ENCODE measurements around the gene SEH1L.
A peak's percentile ranks its signal among the peaks of the same experiment; 100 is the strongest.

The SEH1L gene

DNA sequence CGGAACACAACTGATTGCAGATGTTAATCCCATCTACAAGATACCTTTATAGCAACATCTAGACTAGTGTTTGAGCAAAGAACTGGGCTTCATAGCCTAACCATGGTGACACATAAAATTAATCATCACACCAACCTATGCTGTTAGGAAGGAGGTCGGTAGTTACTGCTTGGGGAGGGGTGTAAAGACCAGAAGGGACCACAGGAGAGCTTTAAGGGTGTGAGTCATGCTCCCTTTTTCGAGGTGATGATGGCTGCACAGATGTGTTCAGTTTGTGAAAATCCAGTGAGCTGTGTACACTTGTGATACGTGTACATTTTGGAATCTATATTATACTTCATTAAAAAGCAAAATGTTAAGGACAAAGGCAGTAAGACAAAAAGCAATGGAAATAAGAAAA lies 4.6 kb upstream of the SEH1L start:
- no peak overlapping the region for H3K4me3 ChIP-seq (ENCODE audit: low read length)
- TF ChIP-seq, protein P1, sequence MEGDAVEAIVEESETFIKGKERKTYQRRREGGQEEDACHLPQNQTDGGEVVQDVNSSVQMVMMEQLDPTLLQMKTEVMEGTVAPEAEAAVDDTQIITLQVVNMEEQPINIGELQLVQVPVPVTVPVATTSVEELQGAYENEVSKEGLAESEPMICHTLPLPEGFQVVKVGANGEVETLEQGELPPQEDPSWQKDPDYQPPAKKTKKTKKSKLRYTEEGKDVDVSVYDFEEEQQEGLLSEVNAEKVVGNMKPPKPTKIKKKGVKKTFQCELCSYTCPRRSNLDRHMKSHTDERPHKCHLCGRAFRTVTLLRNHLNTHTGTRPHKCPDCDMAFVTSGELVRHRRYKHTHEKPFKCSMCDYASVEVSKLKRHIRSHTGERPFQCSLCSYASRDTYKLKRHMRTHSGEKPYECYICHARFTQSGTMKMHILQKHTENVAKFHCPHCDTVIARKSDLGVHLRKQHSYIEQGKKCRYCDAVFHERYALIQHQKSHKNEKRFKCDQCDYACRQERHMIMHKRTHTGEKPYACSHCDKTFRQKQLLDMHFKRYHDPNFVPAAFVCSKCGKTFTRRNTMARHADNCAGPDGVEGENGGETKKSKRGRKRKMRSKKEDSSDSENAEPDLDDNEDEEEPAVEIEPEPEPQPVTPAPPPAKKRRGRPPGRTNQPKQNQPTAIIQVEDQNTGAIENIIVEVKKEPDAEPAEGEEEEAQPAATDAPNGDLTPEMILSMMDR (conservative IDR thresholded peaks at IDR 0.05; ENCODE audit: low read depth, low read length), result no peak
- no peak for DNase-seq (ENCODE audit: low read depth)

DNA sequence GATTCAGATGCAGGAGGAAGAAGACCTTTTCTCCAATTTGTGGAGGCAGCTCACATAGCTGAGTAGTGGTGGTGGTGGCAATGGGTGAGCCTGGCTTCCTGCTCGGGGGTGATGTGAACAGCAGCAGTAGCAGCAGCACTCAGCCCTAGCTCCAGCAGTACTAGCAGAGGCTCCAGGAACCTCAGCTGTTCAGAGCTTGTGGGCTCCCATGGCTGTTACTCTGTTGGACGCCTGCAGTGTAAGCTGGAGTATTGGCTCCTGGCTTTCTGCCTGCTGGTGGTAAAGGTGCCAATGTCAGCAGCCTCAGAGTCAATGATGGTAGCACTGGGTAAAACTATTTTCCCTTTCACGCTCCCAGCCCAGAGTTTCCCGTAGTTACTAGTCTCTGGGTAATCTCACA lies 3.1 kb upstream of the SEH1L start:
- DNase-seq (ENCODE audit: low read depth), result no peak
- TF ChIP-seq, protein P1 (conservative IDR thresholded peaks at IDR 0.05; ENCODE audit: low read depth, low read length), result no peak
- no peak overlapping the region for H3K4me3 ChIP-seq (ENCODE audit: low read length)

DNA sequence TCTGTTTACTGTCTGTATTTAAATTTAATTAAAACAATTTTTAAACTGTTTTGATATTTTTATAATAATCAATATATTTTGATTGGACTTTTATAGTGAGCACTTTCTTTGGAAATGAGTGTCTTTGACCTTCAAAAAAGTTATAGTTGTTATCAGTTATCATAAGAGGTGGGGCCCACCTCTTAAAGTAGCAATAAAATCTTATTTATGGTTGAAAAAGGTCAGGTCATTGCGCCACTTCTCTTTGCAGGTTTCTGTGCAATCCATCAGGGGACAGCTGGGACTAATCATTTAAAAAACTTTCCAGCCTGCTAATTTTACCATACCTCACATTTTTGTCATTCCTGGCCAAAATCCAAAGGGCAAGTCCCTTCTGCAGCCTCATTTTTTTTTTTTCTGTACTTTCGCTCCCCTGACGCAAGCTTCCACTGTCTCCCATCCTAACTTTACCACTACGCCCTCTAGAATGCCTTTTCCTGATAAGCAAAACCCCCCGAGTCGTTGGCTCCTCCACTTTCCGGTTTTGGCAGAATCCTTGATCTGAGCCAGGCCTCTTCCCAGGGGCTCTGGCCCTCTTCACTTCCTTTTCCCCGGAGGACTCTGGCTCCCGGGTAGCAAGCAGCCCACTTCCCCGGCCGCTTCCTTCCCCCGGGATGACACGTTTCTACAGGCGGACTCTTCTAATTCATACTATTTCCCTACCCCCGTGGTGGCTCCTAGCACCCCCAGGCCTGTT lies 1.1 kb upstream of the SEH1L start:
- TF ChIP-seq, protein P1 (conservative IDR thresholded peaks at IDR 0.05; ENCODE audit: low read depth, low read length), result peak; percentile 16
- peak overlapping the region; percentile 73 for H3K4me3 ChIP-seq (ENCODE audit: low read length)
- DNase-seq (ENCODE audit: low read depth), result peak; percentile 66

DNA sequence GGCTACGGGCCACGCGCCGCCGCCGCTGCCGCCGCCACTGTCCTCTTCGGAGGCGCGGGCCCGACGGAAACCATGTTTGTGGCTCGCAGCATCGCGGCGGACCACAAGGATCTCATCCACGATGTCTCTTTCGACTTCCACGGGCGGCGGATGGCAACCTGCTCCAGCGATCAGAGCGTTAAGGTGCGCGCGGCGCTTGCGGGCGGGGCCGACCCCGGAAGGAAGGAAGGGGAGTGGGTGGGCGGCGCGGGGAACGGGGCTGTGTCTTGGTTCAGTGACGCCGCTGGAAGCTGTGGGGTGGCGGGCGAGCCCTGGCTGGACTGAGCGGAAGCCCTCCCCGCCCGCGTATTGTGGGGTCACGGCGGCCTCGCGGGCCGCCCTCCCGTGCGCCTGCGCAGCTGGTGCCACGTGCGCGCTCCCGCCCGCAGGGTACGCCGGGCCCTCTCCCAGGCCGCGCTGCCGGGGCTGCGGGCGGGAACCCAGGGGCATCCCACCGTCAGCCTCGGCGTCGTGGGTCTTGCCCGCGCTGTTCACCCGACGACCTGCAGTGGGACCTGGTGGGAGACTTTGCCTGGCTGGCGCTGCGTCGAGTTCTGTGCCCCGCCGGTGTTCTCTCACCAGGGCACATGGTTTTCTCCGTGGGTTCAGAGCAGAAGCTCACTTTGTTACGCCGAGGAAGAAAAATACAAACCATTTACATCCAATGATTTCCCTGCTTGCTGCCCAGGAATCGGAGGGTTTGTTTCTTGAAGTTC lies 416 bp downstream of the SEH1L start:
- peak overlapping the region; percentile 64 for H3K4me3 ChIP-seq (ENCODE audit: low read length)
- peak; percentile 67 for DNase-seq (ENCODE audit: low read depth)
- TF ChIP-seq, protein P1 (conservative IDR thresholded peaks at IDR 0.05; ENCODE audit: low read depth, low read length), result no peak

DNA sequence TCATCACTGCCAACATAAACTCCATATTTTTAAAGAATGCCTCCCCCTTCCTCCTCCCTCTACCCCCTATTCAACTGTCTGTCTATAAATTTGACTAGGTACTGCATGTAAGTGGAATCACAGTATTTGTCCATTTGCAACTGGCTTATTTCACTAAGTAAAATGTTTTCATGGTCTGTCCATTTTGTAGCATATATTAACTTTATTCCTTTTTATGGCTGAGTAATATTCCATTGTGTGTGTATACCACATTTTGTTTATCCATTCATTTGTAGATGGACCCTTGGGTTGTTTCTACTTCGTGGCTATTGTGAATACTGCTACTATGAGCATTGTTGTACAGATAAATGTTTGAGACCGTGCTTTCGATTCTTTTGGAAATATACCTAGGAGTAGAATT lies 10.7 kb downstream of the SEH1L start:
- no peak for DNase-seq (ENCODE audit: low read depth)
- H3K4me3 ChIP-seq (ENCODE audit: low read length), result no peak overlapping the region
- TF ChIP-seq, protein P1 (conservative IDR thresholded peaks at IDR 0.05; ENCODE audit: low read depth, low read length), result no peak

DNA sequence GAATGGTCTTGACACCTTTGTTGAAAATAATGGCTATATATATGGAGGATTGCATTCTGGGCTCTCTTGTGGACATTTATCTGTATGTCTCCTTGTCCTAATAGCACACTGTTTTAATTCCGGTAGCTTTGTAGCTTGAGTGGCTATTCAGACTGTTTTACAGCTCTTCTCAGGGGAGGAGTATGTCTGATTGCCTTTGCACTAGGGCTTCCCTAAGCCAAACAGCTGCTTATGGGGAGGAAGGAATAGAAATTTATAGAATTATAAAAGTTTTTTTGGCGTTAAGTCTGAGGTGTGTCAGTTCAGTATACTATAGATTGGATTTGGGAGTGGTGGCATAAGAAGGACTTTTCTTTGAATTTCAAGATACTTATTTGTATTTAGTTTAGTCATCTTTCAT lies 12.6 kb downstream of the SEH1L start:
- no peak overlapping the region for H3K4me3 ChIP-seq (ENCODE audit: low read length)
- TF ChIP-seq, protein P1 (conservative IDR thresholded peaks at IDR 0.05; ENCODE audit: low read depth, low read length), result no peak
- no peak for DNase-seq (ENCODE audit: low read depth)
